Measurements from ENCODE around the gene SLC39A11. TPM values are rescaled to one million over a fixed set of nuclear protein-coding genes. Genes with fewer than 3 reads are reported as not detected.

The SLC39A11 gene
- total and polyA plus RNA-seq, 2 of the 13 experiments (the other 11 are each of a cell fraction or from before 2014, with no cell fraction given): 17.2 to 31.5 TPM

DNA sequence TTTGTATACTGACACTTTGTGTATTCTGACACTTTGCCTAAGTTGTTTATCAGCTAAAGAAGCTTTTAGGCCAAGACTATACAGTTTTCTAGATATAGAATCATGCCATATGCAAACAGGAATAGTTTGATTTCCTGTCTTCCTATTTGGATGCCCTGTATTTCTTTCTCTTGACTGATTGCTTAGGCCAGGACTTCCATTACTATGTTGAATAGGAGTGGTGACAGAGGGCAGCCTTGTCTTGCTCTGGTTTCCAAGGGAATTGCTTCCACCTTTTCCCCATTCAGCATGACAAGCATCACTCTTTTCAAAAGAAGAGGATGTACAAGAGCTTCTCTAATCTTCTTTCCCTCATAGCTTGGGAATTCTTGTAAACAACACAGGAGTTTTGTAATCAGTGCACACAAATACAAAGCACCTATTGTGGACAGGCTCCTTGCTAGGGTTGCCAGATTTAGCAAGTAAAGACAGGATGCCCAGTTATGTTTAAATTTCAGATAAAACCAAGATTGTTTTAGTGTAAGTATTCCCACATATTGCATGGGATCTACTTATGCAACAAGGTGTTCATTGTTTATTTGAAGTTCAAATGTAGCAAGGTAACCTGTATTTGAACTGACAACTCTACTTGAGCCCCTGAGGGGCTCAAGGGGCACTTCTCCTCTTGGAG lies 233.5 kb downstream of the SLC39A11 start (continued):
- TF ChIP-seq NFYC (CRISPR knock-in tag; IDR thresholded peaks at IDR 0.05): no peak
- TF ChIP-seq ZNF615 (CRISPR knock-in tag; IDR thresholded peaks at IDR 0.05; ENCODE audit: borderline replicate concordance): no peak
- TF ChIP-seq ATAD3A (CRISPR knock-in tag; IDR thresholded peaks at IDR 0.05): no peak
- TF ChIP-seq ZBTB7B (CRISPR knock-in tag; IDR thresholded peaks at IDR 0.05): no peak
- no peak for TF ChIP-seq ZNF329 (CRISPR knock-in tag; IDR thresholded peaks at IDR 0.05; ENCODE audit: low read depth)
- TF ChIP-seq NFATC3 (CRISPR knock-in tag; IDR thresholded peaks at IDR 0.05): no peak
- TF ChIP-seq ZNF780A (CRISPR knock-in tag; IDR thresholded peaks at IDR 0.05): no peak
- TF ChIP-seq, protein P1, sequence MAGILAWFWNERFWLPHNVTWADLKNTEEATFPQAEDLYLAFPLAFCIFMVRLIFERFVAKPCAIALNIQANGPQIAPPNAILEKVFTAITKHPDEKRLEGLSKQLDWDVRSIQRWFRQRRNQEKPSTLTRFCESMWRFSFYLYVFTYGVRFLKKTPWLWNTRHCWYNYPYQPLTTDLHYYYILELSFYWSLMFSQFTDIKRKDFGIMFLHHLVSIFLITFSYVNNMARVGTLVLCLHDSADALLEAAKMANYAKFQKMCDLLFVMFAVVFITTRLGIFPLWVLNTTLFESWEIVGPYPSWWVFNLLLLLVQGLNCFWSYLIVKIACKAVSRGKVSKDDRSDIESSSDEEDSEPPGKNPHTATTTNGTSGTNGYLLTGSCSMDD (CRISPR knock-in tag; IDR thresholded peaks at IDR 0.05): no peak
- no peak for TF ChIP-seq SAFB2 (CRISPR knock-in tag; IDR thresholded peaks at IDR 0.05; ENCODE audit: borderline replicate concordance, low read depth)
- no peak for TF ChIP-seq ZNF510 (CRISPR knock-in tag; IDR thresholded peaks at IDR 0.05; ENCODE audit: low read depth)
- TF ChIP-seq ZFX (CRISPR knock-in tag; IDR thresholded peaks at IDR 0.05; ENCODE audit: low read depth): no peak
- no peak for TF ChIP-seq PCBP1 (IDR thresholded peaks at IDR 0.05; ENCODE audit: borderline replicate concordance, low read depth, low read length)
- TF ChIP-seq EED (CRISPR knock-in tag; IDR thresholded peaks at IDR 0.05): no peak
- no peak for TF ChIP-seq HES4 (CRISPR knock-in tag; IDR thresholded peaks at IDR 0.05; ENCODE audit: borderline replicate concordance)
- no peak for TF ChIP-seq SP2 (CRISPR knock-in tag; IDR thresholded peaks at IDR 0.05)
- no peak for TF ChIP-seq SOX6 (IDR thresholded peaks at IDR 0.05)
- peak; percentile 68 for TF ChIP-seq SOX6 (CRISPR knock-in tag; IDR thresholded peaks at IDR 0.05)
- peak; percentile 47 for TF ChIP-seq HDAC2 (CRISPR knock-in tag; IDR thresholded peaks at IDR 0.05)
- TF ChIP-seq MIER3 (CRISPR knock-in tag; IDR thresholded peaks at IDR 0.05; ENCODE audit: borderline replicate concordance): peak; percentile 23; the same call in 1 of the 2 replicates
- TF ChIP-seq RFX3 (CRISPR knock-in tag; IDR thresholded peaks at IDR 0.05): no peak
- TF ChIP-seq BCL6 (CRISPR knock-in tag; IDR thresholded peaks at IDR 0.05): 0 out of 2 replicates have a peak, but pooled peaks have one; percentile 27
- TF ChIP-seq CHD2 (IDR thresholded peaks at IDR 0.05; ENCODE audit: low read depth, low read length): no peak
- no peak for TF ChIP-seq THYN1 (CRISPR knock-in tag; IDR thresholded peaks at IDR 0.05; ENCODE audit: borderline replicate concordance, low read depth)
- no peak for TF ChIP-seq RAD51 (IDR thresholded peaks at IDR 0.05; ENCODE audit: borderline replicate concordance)
- no peak for TF ChIP-seq DNMT3B (CRISPR knock-in tag; conservative IDR thresholded peaks at IDR 0.05)
- TF ChIP-seq, protein P2, sequence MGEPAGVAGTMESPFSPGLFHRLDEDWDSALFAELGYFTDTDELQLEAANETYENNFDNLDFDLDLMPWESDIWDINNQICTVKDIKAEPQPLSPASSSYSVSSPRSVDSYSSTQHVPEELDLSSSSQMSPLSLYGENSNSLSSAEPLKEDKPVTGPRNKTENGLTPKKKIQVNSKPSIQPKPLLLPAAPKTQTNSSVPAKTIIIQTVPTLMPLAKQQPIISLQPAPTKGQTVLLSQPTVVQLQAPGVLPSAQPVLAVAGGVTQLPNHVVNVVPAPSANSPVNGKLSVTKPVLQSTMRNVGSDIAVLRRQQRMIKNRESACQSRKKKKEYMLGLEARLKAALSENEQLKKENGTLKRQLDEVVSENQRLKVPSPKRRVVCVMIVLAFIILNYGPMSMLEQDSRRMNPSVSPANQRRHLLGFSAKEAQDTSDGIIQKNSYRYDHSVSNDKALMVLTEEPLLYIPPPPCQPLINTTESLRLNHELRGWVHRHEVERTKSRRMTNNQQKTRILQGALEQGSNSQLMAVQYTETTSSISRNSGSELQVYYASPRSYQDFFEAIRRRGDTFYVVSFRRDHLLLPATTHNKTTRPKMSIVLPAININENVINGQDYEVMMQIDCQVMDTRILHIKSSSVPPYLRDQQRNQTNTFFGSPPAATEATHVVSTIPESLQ (CRISPR knock-in tag; conservative IDR thresholded peaks at IDR 0.05): no peak
- TF ChIP-seq, protein P3, sequence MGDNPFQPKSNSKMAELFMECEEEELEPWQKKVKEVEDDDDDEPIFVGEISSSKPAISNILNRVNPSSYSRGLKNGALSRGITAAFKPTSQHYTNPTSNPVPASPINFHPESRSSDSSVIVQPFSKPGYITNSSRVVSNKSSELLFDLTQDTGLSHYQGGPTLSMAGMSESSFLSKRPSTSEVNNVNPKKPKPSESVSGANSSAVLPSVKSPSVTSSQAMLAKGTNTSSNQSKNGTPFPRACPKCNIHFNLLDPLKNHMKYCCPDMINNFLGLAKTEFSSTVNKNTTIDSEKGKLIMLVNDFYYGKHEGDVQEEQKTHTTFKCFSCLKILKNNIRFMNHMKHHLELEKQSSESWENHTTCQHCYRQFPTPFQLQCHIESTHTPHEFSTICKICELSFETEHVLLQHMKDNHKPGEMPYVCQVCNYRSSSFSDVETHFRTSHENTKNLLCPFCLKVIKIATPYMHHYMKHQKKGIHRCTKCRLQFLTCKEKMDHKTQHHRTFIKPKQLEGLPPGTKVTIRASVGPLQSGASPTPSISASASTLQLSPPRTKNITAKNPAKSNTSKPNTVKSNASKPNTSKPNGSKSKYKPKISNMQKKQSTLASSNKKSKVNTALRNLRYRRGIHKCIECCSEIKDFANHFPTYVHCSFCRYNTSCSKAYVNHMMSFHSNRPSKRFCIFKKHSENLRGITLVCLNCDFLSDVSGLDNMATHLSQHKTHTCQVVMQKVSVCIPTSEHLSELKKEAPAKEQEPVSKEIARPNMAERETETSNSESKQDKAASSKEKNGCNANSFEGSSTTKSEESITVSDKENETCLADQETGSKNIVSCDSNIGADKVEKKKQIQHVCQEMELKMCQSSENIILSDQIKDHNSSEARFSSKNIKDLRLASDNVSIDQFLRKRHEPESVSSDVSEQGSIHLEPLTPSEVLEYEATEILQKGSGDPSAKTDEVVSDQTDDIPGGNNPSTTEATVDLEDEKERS (CRISPR knock-in tag; IDR thresholded peaks at IDR 0.05): peak; percentile 91; the same call in 1 of the 2 replicates

All from HepG2 (cell line).